Cortex of kidney (tissue), 1 donor: ENCODE results near the gene C10orf105.

Source experiments
- DNase-seq: peaks from one replicate; lab custom pipeline; 2025; lab: John Stamatoyannopoulos, UW

C10orf105 gene

GRCh38 chr10:71737001-71737833, 17.6 kb upstream of the C10orf105 start:
- no peak for DNase-seq

DNA sequence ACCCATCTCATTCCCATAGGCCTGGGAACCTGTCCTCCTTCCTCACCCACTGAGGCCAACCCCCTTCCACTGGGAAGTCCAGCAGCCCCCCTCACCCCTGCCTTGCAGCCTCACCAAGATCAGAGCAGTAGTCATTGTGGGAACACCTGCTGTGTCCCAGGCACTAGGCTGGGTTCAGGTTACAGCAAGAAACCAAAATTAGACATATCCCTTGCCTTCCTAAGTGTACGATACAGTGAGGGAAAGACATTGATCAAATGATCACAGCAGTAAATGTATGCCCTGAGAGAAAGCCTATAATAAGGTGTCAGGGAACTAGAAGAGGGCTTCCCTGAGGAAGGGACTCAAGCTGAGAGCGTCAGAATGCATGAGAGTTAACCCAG, 17.0 kb upstream of the C10orf105 start:
- DNase-seq, result no peak

DNA sequence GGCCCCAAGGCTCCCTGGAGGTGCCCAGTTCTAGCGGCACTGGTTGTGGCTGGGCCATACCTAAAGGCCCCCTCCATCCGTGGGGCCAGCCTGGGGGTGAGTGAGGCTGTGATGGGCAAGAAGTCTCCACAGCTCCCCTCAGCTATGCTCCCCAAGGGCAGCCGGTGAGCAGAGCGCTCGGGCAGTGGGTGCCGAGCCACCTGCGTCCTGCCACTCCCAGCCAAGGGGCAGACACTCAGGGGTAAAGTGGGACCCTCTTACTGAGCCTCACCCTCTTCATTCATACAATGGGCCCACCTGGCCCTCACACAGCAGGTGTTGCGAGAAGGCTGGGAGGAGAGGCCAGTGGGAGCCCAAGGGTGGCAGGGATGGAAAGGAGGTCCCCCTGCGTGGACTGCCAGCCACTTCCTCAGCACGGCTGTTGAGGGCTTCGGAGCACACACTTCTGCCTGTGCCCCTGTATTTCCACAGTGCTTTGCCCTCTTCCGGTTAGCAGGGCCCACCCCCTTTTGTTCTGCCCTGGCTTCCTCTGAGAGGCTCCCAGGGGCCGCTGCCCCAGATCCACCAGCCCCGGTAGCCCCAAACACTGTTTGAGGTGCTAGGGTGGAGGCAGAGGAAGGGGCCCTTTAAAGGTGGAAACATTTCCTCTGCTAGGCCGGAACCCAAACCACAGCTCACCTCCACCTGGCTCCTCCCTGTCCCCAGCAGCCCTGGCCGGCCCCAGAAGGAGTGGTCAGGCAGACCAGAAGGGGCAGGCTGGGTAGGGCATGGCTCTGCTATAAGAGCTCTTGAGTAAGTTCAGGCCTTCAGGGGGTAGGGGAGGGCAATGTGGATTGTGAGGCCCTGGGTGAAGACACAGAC, 16.4 kb upstream of the C10orf105 start:
- DNase-seq, result no peak

DNA sequence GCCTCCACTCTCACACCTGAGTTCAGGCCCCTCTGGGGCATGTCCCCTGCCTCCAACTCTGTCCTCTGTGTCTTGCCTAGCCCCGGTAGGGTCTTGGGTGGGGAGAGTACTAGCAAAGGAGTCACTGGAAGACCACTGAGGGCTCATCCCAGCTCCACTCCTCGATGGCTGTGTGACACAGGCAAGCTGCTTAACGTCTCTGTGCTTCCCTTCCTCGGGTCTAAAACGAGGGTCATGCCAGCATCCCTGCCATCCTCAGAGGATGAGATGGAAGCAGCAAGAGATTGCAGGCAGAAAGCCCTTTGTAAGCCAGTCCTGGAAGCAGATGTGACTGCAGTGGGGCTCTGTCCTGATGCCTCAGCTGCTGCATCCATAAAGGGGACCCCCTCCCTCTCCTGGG, 15.2 kb upstream of the C10orf105 start:
- DNase-seq, result no peak

GRCh38 chr10:71731791-71732190, 12.2 kb upstream of the C10orf105 start:
- no peak for DNase-seq

DNA sequence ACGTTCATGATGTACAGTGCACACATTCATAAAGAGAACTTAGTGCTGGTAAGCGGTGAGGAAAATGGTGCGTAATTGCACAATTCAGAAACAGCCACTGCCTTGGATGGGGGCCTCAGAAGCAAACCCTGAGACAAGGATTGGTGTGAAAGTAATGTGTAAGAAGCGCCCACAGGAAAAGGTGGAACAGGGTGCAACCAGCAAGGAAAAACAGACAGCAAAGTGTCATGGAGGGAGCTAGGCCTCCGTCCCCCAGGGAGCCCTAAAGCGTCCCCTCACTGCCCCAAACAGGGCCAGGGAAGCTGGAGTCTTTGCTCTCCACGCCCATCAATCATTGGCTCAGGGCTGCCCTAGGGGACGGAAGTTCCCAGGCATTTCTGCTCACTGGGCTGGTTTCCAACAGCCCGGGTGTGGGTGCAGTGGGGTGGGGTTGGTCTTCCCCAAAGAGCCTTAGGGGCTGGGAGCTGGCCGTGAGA, 9.6 kb upstream of the C10orf105 start:
- no peak for DNase-seq

DNA sequence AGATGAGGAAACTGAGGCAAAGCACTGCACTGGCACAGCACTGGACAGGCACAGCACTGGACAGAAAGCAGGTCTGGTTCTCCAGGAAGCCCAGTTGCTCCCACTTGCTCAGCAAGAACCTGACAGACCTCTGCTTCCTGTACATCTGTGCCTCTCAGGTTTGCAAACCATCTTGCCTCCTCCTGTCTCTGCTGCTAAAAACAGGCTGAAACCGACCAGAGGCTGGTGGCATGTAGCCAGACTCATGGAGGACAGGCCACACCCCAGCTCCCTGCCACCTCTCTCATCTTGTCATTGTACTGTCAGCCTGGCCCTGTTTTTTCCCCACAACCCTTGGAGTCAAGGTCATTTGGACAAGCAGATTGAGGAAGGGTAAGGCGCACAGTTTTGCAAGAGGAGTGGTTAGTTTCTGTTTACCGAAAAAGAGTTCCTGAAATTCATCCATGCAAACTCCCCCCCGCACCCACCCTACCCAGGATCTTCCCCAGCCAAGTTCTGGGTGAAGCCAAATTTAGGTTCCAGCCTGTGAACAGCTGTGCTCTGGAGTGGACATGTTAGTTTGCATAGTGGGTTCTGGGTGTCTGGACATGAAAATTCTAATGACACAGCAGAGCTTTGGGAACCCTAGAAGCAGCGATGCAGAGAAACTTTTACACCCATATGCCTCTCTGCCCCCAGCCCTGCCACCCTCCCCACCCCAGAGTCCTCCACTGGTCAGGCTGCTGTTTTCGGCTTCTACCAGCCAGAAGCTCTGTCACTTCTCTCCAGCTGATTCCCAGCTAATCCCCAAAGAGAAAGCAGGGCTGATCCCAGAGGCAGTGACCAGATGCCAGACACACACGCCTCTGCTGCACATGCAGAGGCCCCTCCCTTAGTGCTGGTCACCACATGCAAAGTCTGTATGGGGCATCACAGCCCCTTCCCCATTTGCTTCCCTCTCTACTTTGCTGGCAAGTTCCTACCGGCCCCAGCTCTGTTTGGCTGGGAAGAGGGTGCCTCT, 8.5 kb upstream of the C10orf105 start:
- no peak for DNase-seq

GRCh38 chr10:71727105-71727737, 7.6 kb upstream of the C10orf105 start:
- DNase-seq, result no peak

GRCh38 chr10:71726580-71727104, 7.1 kb upstream of the C10orf105 start:
- no peak for DNase-seq

- DNase-seq, result no peak
Measured at GRCh38 chr10:71725998-71726579, 6.5 kb upstream of the C10orf105 start.

DNA sequence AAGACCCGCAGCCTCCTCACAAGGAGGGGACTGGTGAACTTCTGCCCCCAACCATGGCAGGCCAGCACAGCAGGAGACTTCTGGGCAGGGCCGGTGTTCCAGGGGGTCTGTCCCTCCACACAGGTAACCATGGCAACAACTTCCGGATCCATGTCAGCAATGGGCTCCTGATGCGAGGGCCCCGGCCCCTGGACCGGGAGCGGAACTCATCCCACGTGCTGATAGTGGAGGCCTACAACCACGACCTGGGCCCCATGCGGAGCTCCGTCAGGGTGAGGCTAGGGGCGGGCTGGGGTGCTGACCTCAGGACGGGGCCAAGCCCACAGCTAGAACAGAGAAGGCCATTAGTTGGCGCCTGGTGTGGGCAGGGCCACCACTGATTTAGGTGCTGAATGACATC, 5.7 kb upstream of the C10orf105 start:
- DNase-seq, result no peak

DNA sequence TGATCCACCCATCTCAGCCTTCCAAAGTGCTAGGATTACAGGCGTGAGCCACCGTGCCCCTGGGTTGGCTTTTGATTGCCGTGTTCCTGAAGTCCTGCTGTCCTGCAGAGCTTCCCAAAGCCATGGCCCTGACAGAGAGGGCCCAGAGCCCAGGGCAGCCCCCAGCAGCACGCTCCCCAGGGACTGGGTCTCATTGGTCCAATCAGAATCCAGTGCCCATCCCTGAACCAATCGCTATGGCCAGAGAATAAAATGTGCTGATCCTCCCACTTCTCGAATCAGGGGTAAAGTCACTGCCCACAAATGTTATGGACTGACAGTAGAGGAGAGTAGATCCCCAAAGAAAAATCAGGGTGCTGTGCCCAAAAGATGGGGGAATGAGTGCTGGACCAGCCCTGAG, 5.0 kb upstream of the C10orf105 start:
- no peak for DNase-seq

- DNase-seq, result no peak
Measured at GRCh38 chr10:71723311-71723710, 3.7 kb upstream of the C10orf105 start.

DNA sequence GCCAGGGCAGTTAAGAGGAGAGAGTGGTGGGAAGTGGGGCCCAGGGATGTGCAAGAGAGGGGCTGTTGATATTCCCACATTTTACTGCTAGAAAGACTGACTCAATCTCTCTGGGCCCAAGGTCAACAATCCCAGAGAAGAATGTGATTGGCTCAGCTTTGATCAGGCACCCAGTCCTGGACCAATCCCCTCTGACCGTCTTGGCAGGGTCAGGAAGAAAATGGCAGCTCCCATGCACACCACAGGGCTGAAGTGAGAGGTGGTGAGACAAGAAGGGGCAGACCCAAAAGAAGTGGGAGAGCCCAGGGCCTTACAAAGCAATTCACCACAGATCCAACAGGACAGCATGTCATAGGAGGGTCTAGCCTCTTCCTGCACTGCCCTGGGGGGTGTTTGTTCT, 3.3 kb upstream of the C10orf105 start:
- no peak for DNase-seq

DNA sequence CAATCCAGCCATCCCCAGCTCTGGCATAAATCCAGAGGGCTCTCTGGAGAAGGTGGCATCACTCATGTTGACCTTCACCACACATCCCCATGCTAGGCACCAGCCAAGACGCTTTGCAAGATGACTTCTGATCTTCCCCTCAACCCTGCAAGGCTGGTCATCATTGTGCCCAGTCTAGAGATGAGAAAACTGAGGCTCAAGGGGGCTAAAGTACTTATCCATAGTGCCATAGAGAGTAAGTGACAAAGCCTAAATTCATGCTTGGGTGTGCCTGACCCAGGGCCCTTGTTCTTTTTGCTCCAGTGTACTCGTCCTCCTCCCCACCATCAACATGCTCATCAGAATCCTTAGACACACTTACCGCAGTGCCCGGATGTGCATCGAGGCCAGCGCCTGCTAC, 1.7 kb upstream of the C10orf105 start:
- no peak for DNase-seq

GRCh38 chr10:71720288-71720687, 710 bp upstream of the C10orf105 start:
- no peak for DNase-seq

DNA sequence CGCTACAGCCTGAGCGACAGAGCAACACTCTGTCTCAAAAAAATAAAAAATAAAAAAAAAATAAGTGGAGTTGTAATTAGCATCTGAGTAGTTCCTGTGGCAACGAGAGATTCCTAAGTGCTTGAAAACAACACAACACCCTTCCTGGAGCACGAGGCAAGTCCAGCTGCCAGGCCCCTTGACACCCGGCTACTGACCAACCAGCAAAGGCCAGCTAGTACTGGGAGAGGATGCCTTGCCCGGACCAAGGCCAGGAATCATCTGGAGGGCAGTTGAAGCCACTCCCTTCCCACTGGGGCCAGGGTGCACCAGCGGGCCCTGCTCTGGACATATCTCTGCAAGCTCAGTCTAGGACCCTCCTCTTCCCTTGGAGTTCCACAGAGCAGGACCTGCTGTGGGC, 536 bp downstream of the C10orf105 start:
- DNase-seq, result no peak

DNA sequence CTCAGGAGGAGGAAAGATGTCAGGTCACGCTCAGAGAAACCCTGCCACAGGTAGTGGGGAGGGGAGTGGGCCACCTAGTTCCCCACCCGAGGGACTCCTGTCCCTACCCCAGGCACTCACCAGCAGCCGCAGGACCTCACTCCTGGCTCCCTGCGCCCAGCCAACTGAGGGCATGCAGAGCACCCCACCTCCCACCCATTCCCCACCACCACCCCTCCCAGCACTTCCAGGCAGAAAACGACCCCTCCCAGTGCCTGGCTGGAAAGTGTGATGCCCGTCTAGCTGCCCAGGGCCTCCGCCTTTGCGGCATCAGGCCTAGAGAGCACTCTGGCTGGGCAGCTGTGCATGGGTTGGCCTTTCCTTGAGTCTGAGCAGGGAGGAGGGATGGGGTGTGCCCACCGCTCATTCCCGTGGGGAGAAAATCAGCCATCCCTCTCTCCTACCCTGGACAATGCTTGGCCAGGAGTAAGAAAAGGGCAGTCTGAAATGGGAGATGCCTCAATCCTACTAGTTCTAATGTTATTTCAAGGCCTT, 1.3 kb downstream of the C10orf105 start:
- DNase-seq, result no peak

GRCh38 chr10:71717551-71717951, 2.0 kb downstream of the C10orf105 start:
- no peak for DNase-seq

DNA sequence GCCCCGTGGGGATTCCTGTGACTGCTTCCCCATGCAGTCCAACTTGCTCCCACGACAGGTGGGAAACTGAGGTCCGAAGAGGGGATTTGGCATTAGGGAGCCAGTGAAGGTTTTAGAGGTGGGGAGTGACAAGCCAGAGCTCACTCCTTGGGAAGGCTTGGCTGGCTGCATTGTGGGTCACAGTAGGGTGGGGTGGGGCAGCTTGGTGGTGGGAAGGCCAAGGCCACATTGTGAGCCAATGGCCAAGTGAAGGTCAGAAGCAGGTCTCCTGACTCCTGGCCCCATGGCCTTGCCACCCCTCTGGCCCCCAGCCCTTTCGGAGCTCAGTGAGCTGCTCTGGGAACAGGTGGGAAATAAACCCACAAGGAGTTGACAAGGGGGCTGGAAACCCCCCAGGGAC, 2.5 kb downstream of the C10orf105 start:
- no peak for DNase-seq
